K562 (cell line): Measurements from ENCODE around the gene ARHGAP4. TPM values are rescaled to one million over a fixed set of nuclear protein-coding genes. Genes with fewer than 3 reads are reported as not detected.

Experiments used
- CBFA2T2 ChIP-seq: fragments of 450-650 bp; conservative IDR thresholded peaks from 2 replicates; pipeline ENCODE4 v1.6.1; 2017; ENCODE audit warnings: mild to moderate bottlenecking
- MCM5 ChIP-seq: fragments of 450-650 bp; IDR thresholded peaks from 2 replicates; pipeline ENCODE4 v1.6.1; 2016; ENCODE audit warnings: low read depth
- NCOA2 ChIP-seq, 2 experiments: fragments of 450-650 bp; IDR thresholded peaks; 2 replicates each; pipeline ENCODE4 v1.6.1; 2018; ENCODE audit warnings: mild to moderate bottlenecking in 2 of 2, moderate library complexity in 1 of 2; ENCODE audit not compliant: partially characterized antibody in 2 of 2
- POU5F1 ChIP-seq: fragments of 150-350 bp; IDR thresholded peaks from 2 replicates; pipeline ENCODE4 v1.6.1; 2014; ENCODE audit warnings: borderline replicate concordance, low read length, low read depth, mild to moderate bottlenecking; ENCODE audit not compliant: partially characterized antibody
- RHOXF2B ChIP-seq: fragments of 250-450 bp; sonication (Bioruptor Pico); conservative IDR thresholded peaks from 2 replicates; pipeline ENCODE4 v1.5.1; 2021
- STAT6 ChIP-seq: sonication (generic); formaldehyde crosslinking; IDR thresholded peaks from 2 replicates; pipeline ENCODE4 v1.8.1; 2023; ENCODE audit warnings: mild to moderate bottlenecking, missing genetic modification reagents
- TAF1 ChIP-seq: IDR thresholded peaks from 2 replicates; pipeline ENCODE4 v1.6.1; 2011; ENCODE audit warnings: mild to moderate bottlenecking, low read length, moderate library complexity; ENCODE audit not compliant: insufficient read depth, control insufficient read depth, severe bottlenecking; ENCODE audit errors: extremely low read depth
- VEZF1 ChIP-seq: fragments of 200-800 bp; sonication (Bioruptor generic); IDR thresholded peaks from 2 replicates; pipeline ENCODE4 v1.6.1; 2017; ENCODE audit warnings: missing genetic modification characterization, missing compliant biosample characterization
- ZBTB11 ChIP-seq, 3 experiments: fragments of 200-800 bp in 1 of 3; fragments of 250-450 bp in 1 of 3; fragments of 450-650 bp in 1 of 3; sonication (Bioruptor Pico) in 1 of 3; sonication (Bioruptor generic) in 1 of 3; formaldehyde crosslinking in 1 of 3; IDR thresholded peaks; 2 replicates each; pipeline versions ENCODE4 v1.6.1 to v1.8.0; 2016 to 2022; ENCODE audit warnings: mild to moderate bottlenecking in 2 of 3, missing genetic modification characterization in 2 of 3, missing compliant biosample characterization in 1 of 3, moderate library complexity in 1 of 3
- ZBTB43 ChIP-seq: sonication (generic); formaldehyde crosslinking; IDR thresholded peaks from 2 replicates; pipeline ENCODE4 v1.8.0; 2023; ENCODE audit warnings: mild to moderate bottlenecking, missing genetic modification reagents
- ZNF143 ChIP-seq: sonication (generic); formaldehyde crosslinking; IDR thresholded peaks from 2 replicates; pipeline ENCODE4 v1.9.0; 2022; ENCODE audit warnings: mild to moderate bottlenecking, missing genetic modification reagents
- ZNF277 ChIP-seq: fragments of 250-450 bp; sonication (Bioruptor Pico); IDR thresholded peaks from 2 replicates; pipeline ENCODE4 v1.8.0; 2022; ENCODE audit warnings: inconsistent platforms, mild to moderate bottlenecking, moderate library complexity, borderline replicate concordance
- ZNF584 ChIP-seq: fragments of 200-800 bp; sonication (Bioruptor generic); IDR thresholded peaks from 2 replicates; pipeline ENCODE4 v1.6.1; 2016; ENCODE audit warnings: low read depth, mild to moderate bottlenecking, missing genetic modification characterization, missing compliant biosample characterization
- ZNF79 ChIP-seq: fragments of 250-450 bp; sonication (Bioruptor Pico); IDR thresholded peaks from 2 replicates; pipeline ENCODE4 v1.4.0; 2020; ENCODE audit warnings: low read depth, mild to moderate bottlenecking, moderate library complexity
- polyA plus RNA-seq, 8 experiments: library from polyadenylated mRNA; depleted of rRNA in 4 of 8; stranded (reverse) in 5 of 8; unstranded in 3 of 8; fragments of >200 nt; fragmentation: Nextera tagmentation in 2 of 8; fragmentation: Illumina TruSeq in 1 of 8; extraction: Ambion mirVana in 2 of 8; extraction: Trizol in 1 of 8; gene quantifications; 2 replicates each; pipeline versions ENCODE4 v1.2.1 to v1.2.3, GENCODE V29; 2011 to 2014; ENCODE audit warnings: inconsistent platforms in 1 of 8, missing spikeins in 1 of 8
- total RNA-seq, 7 experiments: library from RNA; depleted of rRNA in 6 of 7; stranded (reverse); fragments of >200 nt in 6 of 7; fragmentation: Illumina TruSeq in 2 of 7; extraction: Trizol in 2 of 7; gene quantifications; 2 replicates each; pipeline versions ENCODE4 v1.2.1 to v1.2.3, GENCODE V29; 2011 to 2021; ENCODE audit warnings: low replicate concordance in 1 of 7

The ARHGAP4 gene
- total and polyA plus RNA-seq, 9 of the 15 experiments (the other 6 are each of a cell fraction or from before 2014, with no cell fraction given): 0.30 to 81.8 (median 13.5) TPM

GRCh38 chrX:153900831-153901752 lies 25.0 kb downstream of the ARHGAP4 start (continued):
- TF ChIP-seq ZNF277 (CRISPR knock-in tag): no peak
- no peak for TF ChIP-seq RHOXF2B
- no peak for TF ChIP-seq ZNF143 (CRISPR knock-in tag)
- no peak for TF ChIP-seq POU5F1
- peak in 1 of 3 experiments; percentile 71; a peak in 2 of 6 replicates for TF ChIP-seq ZBTB11 (CRISPR knock-in tag; IDR thresholded peaks at IDR 0.05)
- no peak for TF ChIP-seq MCM5
- TF ChIP-seq ZNF79 (CRISPR knock-in tag): no peak
- TF ChIP-seq NCOA2 (IDR thresholded peaks at IDR 0.05; ENCODE audit: partially characterized antibody in 2 of 2): no peak
- peak; percentile 90 for TF ChIP-seq VEZF1
- TF ChIP-seq CBFA2T2: 0 out of 2 replicates have a peak, but pooled peaks have one; percentile 25
- TF ChIP-seq STAT6 (CRISPR knock-in tag): no peak
- no peak for TF ChIP-seq TAF1
- TF ChIP-seq ZBTB43: no peak; the same call in 1 of the 2 replicates
- TF ChIP-seq ZNF584: no peak
